ENCODE measurements around the gene RNPS1. TPM values are rescaled to one million over a fixed set of nuclear protein-coding genes. Genes with fewer than 3 reads are reported as not detected.
A peak's percentile ranks its signal among the peaks of the same experiment; 100 is the strongest.

RNPS1 gene
- total and polyA plus RNA-seq, 2 donors (not counting 3 experiments of a cell fraction or from before 2014, with no cell fraction given) = 206 to 209 TPM

DNA sequence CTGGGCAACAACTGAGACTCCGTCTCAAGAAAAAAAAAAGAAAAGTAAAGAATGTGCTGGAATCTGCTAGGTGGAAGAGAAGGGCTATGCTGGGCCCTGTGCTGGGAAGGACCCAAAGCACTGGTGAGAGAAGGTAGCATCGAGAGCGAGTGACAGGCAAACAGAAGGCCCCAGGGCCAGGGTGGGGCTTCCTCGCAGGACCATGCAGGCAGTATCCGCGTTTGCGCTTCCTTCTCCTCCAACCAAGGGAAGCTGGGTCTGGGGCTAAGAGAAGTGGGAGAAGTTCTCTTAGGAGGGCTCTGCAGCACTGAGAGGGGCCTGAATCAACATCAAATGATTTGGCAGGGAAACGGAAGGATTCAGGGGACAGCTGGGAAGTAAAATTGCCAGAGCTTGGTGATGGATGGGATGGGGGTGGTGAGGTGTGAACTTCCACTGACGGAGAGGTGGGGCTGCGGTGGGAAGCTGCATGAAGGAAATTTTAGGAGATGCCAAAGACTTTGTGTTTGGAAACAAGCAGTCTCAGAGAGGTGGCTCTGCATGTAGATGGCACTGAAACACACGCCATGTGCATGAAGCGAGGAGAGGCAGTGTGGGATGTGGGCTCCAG lies 11.3 kb downstream of the RNPS1 start:
- FAIRE-seq (no peak), DNase-seq (ENCODE audit: low read depth, low spot score) (no peak)
- ChIA-PET CTCF (no interaction called here), POLR2A (no interaction called here)
- H3K4me3 ChIP-seq (replicated peaks in 1 of 3; ENCODE audit: insufficient read depth in 1 of 3, low read depth in 1 of 3, low read length in 3 of 3) = no peak overlapping the region
- H3K36me3 ChIP-seq (ENCODE audit: control insufficient read depth in 2 of 2, extremely low read depth in 1 of 2, insufficient read depth in 2 of 2, low read length in 2 of 2) = peaks cover 33 to 37% of the 10 kb centered on the region in 2 experiments
- H4K20me1 ChIP-seq (replicated peaks; ENCODE audit: control insufficient read depth, extremely low read depth, insufficient read depth, low read length) = no peaks in the 10 kb centered on the region
- H3K27ac ChIP-seq (ENCODE audit: insufficient read depth, low read depth, low read length) = no peak overlapping the region
- no peaks in the 10 kb centered on the region for H3K9me1 ChIP-seq (replicated peaks; ENCODE audit: control insufficient read depth, extremely low read depth, insufficient read depth, low read length)
- TF ChIP-seq FOS (IDR thresholded peaks at IDR 0.05; ENCODE audit: borderline replicate concordance, insufficient read depth, low read length) (no peak), MYC (IDR thresholded peaks at IDR 0.05; ENCODE audit: low read depth, low read length) (no peak), GATA2 (IDR thresholded peaks at IDR 0.05; ENCODE audit: insufficient read depth, insufficient read length, low read depth, low read length) (no peak), POLR2AphosphoS5 (IDR thresholded peaks at IDR 0.05; ENCODE audit: insufficient read depth, low read depth, low read length) (no peak), EZH2 (IDR thresholded peaks at IDR 0.05; ENCODE audit: borderline replicate concordance, low read depth, low read length, severe bottlenecking) (no peak)
- TF ChIP-seq, protein P1, sequence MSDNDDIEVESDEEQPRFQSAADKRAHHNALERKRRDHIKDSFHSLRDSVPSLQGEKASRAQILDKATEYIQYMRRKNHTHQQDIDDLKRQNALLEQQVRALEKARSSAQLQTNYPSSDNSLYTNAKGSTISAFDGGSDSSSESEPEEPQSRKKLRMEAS (IDR thresholded peaks at IDR 0.05; ENCODE audit: insufficient read depth, insufficient read length) = no peak
- H2AFZ ChIP-seq (ENCODE audit: low read depth, low read length) = no peak overlapping the region
- H3K9ac ChIP-seq (replicated peaks; ENCODE audit: extremely low read depth, insufficient read depth, low read length) = no peak overlapping the region
- H3K9me3 ChIP-seq (replicated peaks; ENCODE audit: control insufficient read depth, insufficient read depth, low read length) = no peaks in the 10 kb centered on the region
- BruUV-seq (replicated peaks) = no TSS peak
- peaks cover 26% of the 10 kb centered on the region for H3K79me2 ChIP-seq (ENCODE audit: control insufficient read depth, insufficient read depth, low read length)
- dilution Hi-C loops (cut with MboI; ENCODE audit: extremely low pct_ligation_motif_present, low sequenced_read_pairs) = no loop called here
- H3K27me3 ChIP-seq (ENCODE audit: control insufficient read depth in 2 of 2, insufficient read depth in 2 of 2, low read length in 2 of 2) = no peaks in the 10 kb centered on the region
- intact Hi-C loops (cut with micrococcal nuclease) = no loop called here
- H3K4me2 ChIP-seq (ENCODE audit: insufficient read depth, low read length) = no peak overlapping the region
- peaks cover 7% of the 10 kb centered on the region for H3K4me1 ChIP-seq (ENCODE audit: control insufficient read depth, extremely low read depth, insufficient read depth, low read length)

DNA sequence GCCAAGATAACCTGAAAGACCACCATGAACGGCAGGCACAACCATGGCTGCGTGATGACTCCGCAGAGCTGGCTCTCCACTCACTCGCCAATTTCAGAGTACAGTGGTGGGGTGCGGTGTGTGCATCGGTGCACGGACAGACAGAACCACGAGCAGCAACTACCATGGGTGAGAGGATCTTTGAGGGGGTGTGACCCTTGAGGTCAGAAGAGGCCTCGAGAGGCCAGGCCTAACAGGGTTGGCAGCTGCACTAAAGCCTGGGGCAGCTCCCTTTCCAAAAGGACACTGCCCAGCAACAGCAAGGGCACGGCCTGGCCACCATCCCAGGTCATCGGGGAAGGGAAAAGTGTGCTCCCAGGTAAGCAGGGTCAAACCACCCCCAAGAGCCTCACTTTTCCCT lies 14.6 kb downstream of the RNPS1 start:
- DNase-seq (ENCODE audit: low read depth, low spot score) (no peak), FAIRE-seq (no peak)
- BruUV-seq (replicated peaks) = TSS peak; percentile 51
- H3K79me2 ChIP-seq (ENCODE audit: control insufficient read depth, insufficient read depth, low read length) = peaks cover 23% of the 10 kb centered on the region
- H3K9ac ChIP-seq (replicated peaks; ENCODE audit: extremely low read depth, insufficient read depth, low read length) = no peak overlapping the region
- no peaks in the 10 kb centered on the region for H4K20me1 ChIP-seq (replicated peaks; ENCODE audit: control insufficient read depth, extremely low read depth, insufficient read depth, low read length)
- ChIA-PET POLR2A (no interaction called here), CTCF (no interaction called here)
- H3K27me3 ChIP-seq (ENCODE audit: control insufficient read depth in 2 of 2, insufficient read depth in 2 of 2, low read length in 2 of 2) = no peaks in the 10 kb centered on the region
- dilution Hi-C loops (cut with MboI; ENCODE audit: extremely low pct_ligation_motif_present, low sequenced_read_pairs) (no loop called here), intact Hi-C loops (cut with micrococcal nuclease) (loop anchor here (5.0 kb wide), 1 partner anchor 56 kb away; the partner anchor contains the start of gene CASKIN1)
- no peak overlapping the region for H3K4me3 ChIP-seq (replicated peaks in 1 of 3; ENCODE audit: insufficient read depth in 1 of 3, low read depth in 1 of 3, low read length in 3 of 3)
- peaks cover 13% of the 10 kb centered on the region for H3K4me1 ChIP-seq (ENCODE audit: control insufficient read depth, extremely low read depth, insufficient read depth, low read length)
- H3K27ac ChIP-seq (ENCODE audit: insufficient read depth, low read depth, low read length) = no peak overlapping the region
- H3K36me3 ChIP-seq (ENCODE audit: control insufficient read depth in 2 of 2, extremely low read depth in 1 of 2, insufficient read depth in 2 of 2, low read length in 2 of 2) = peaks cover 28% of the 10 kb centered on the region in 2 experiments
- no peak overlapping the region for H3K4me2 ChIP-seq (ENCODE audit: insufficient read depth, low read length)
- no peaks in the 10 kb centered on the region for H3K9me3 ChIP-seq (replicated peaks; ENCODE audit: control insufficient read depth, insufficient read depth, low read length)
- no peaks in the 10 kb centered on the region for H3K9me1 ChIP-seq (replicated peaks; ENCODE audit: control insufficient read depth, extremely low read depth, insufficient read depth, low read length)
- no peak overlapping the region for H2AFZ ChIP-seq (ENCODE audit: low read depth, low read length)
- TF ChIP-seq POLR2A (IDR thresholded peaks at IDR 0.05; ENCODE audit: low read depth, low read length) = no peak
- no peak for TF ChIP-seq EZH2 (IDR thresholded peaks at IDR 0.05; ENCODE audit: borderline replicate concordance, low read depth, low read length, severe bottlenecking)
- no peak for TF ChIP-seq FOS (IDR thresholded peaks at IDR 0.05; ENCODE audit: borderline replicate concordance, insufficient read depth, low read length)
- no peak for TF ChIP-seq MYC (IDR thresholded peaks at IDR 0.05; ENCODE audit: low read depth, low read length)
- TF ChIP-seq POLR2AphosphoS5 (IDR thresholded peaks at IDR 0.05; ENCODE audit: insufficient read depth, low read depth, low read length) = no peak
- TF ChIP-seq GATA2 (IDR thresholded peaks at IDR 0.05; ENCODE audit: insufficient read depth, insufficient read length, low read depth, low read length) = no peak
- TF ChIP-seq JUN (IDR thresholded peaks at IDR 0.05; ENCODE audit: borderline replicate concordance, insufficient read depth, insufficient read length, low read depth) = no peak
- TF ChIP-seq, protein P1 (IDR thresholded peaks at IDR 0.05; ENCODE audit: insufficient read depth, insufficient read length) = no peak
- TF ChIP-seq, protein P2, sequence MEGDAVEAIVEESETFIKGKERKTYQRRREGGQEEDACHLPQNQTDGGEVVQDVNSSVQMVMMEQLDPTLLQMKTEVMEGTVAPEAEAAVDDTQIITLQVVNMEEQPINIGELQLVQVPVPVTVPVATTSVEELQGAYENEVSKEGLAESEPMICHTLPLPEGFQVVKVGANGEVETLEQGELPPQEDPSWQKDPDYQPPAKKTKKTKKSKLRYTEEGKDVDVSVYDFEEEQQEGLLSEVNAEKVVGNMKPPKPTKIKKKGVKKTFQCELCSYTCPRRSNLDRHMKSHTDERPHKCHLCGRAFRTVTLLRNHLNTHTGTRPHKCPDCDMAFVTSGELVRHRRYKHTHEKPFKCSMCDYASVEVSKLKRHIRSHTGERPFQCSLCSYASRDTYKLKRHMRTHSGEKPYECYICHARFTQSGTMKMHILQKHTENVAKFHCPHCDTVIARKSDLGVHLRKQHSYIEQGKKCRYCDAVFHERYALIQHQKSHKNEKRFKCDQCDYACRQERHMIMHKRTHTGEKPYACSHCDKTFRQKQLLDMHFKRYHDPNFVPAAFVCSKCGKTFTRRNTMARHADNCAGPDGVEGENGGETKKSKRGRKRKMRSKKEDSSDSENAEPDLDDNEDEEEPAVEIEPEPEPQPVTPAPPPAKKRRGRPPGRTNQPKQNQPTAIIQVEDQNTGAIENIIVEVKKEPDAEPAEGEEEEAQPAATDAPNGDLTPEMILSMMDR (IDR thresholded peaks at IDR 0.05; ENCODE audit: extremely low read depth in 1 of 2, insufficient read depth in 1 of 2, low read depth in 1 of 2, low read length in 2 of 2) = no peak

Data from endothelial cell of umbilical vein (primary cell).